Measurements from ENCODE around the gene LCOR. TPM values are rescaled to one million over a fixed set of nuclear protein-coding genes. Genes with fewer than 3 reads are reported as not detected.

The LCOR gene
- total RNA-seq, 4 donors from 2014 or later = 47.2 to 86.4 (median 60.0) TPM

DNA sequence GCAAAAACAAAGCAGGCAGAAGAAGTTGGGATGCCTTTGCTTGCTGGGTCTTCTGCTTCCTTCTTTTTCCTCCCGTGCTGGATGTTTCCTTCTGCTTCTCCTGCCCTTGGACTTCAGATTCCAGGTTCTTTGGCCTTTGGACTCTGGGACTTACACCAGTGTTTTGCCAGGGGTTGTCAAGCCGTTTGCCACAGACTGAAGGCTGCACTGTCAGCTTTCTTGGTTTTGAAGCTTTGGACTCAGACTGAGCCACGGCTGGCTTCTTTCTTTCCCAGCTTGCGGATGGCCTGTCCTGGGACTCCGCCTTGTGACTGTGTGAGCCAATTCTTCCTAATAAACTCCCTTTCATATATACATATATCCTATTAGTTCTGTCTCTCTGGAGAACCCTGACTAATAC is 11.3 kb upstream of the LCOR start:
- Histone ChIP-seq H3K36me3 (no peaks in the 10 kb centered on the region), H3K27me3 (no peaks in the 10 kb centered on the region), H3K4me3 (no peak overlapping the region), H3K27ac (no peak overlapping the region), H3K4me1 (no peaks in the 10 kb centered on the region), H3K9me3 (no peaks in the 10 kb centered on the region)
- 63 to 95% methylated on average over 3 to 5 of the region's 5 CpGs for WGBS, 2 donors (ENCODE audit: low coverage in 1 of 2)
- no peak for DNase-seq
- no peak for TF ChIP-seq POLR2A (IDR thresholded peaks at IDR 0.05)
- TF ChIP-seq POLR2AphosphoS5 (IDR thresholded peaks at IDR 0.05) = no peak
- TF ChIP-seq CTCF (IDR thresholded peaks at IDR 0.05) = no peak
- no peak for TF ChIP-seq EP300 (IDR thresholded peaks at IDR 0.05; ENCODE audit: low read depth)
- intact Hi-C loops (cut with DNase I; ENCODE audit: low total_unique reads) (no loop called here), in situ Hi-C loops (cut with MboI; ENCODE audit: low pct_ligation_motif_present in 1 of 4, low pct_unique_long_range_greater_than_20kb in 1 of 4, low sequenced_read_pairs in 3 of 4) (loop anchor here in 2 of 4 donors (5.0 to 10.0 kb wide), 2 partner anchors 48 to 56 kb away; no protein-coding TSS in a partner anchor)

GRCh38 chr10:96826438-96826837 is 5.7 kb upstream of the LCOR start:
- intact Hi-C loops (cut with DNase I; ENCODE audit: low total_unique reads) = no loop called here
- no peak for TF ChIP-seq EP300 (IDR thresholded peaks at IDR 0.05; ENCODE audit: low read depth)
- TF ChIP-seq POLR2A (IDR thresholded peaks at IDR 0.05) = no peak
- no peak for TF ChIP-seq POLR2AphosphoS5 (IDR thresholded peaks at IDR 0.05)
- TF ChIP-seq CTCF (IDR thresholded peaks at IDR 0.05) = no peak
- WGBS, 2 donors (ENCODE audit: low coverage in 1 of 2) = 89% methylated on average over 1 of the region's 1 CpG; no CpG with 5 or more reads in 1 of the 2 donors
- in situ Hi-C loops (cut with MboI; ENCODE audit: low pct_ligation_motif_present in 1 of 4, low pct_unique_long_range_greater_than_20kb in 1 of 4, low sequenced_read_pairs in 3 of 4) = loop anchor here in 1 of 4 donors (10.0 to 25.0 kb wide), 2 partner anchors 62 to 189 kb away; no protein-coding TSS in a partner anchor
- DNase-seq = no peak
- no peak overlapping the region for H3K4me3 ChIP-seq
- H3K9me3 ChIP-seq = no peaks in the 10 kb centered on the region
- H3K4me1 ChIP-seq = peaks cover 0 to 11% (median 8%) of the 10 kb centered on the region in 4 donors
- no peak overlapping the region for H3K27ac ChIP-seq
- H3K27me3 ChIP-seq = no peaks in the 10 kb centered on the region
- no peaks in the 10 kb centered on the region for H3K36me3 ChIP-seq

DNA sequence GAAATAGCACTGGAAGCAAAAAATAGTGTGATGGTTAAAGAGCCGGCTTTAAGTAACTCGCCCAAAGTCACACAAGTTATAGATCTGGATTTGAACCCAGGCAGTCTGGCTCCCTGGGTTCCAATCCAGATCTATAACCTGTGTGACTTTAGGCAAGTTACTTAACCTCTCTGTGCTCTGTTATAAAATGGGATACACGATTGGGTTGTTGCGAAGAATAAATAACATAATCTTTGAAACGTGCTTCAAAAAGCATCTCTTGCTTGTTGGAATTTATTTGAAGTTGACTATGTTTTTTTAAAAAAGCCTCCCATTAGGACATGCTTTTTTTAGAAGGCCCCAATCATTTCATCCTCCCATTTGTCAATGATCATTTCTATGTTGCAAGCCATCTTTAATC is 3.5 kb upstream of the LCOR start:
- peaks cover 0 to 14% (median 10%) of the 10 kb centered on the region in 4 donors for H3K4me1 ChIP-seq
- intact Hi-C loops (cut with DNase I; ENCODE audit: low total_unique reads) (no loop called here), in situ Hi-C loops (cut with MboI; ENCODE audit: low pct_ligation_motif_present in 1 of 4, low pct_unique_long_range_greater_than_20kb in 1 of 4, low sequenced_read_pairs in 3 of 4) (loop anchor here in 1 of 4 donors (10.0 to 25.0 kb wide), 2 partner anchors 64 to 191 kb away; no protein-coding TSS in a partner anchor)
- TF ChIP-seq POLR2AphosphoS5 (IDR thresholded peaks at IDR 0.05) = no peak
- TF ChIP-seq CTCF (IDR thresholded peaks at IDR 0.05) = no peak
- TF ChIP-seq EP300 (IDR thresholded peaks at IDR 0.05; ENCODE audit: low read depth) = no peak
- no peak for TF ChIP-seq POLR2A (IDR thresholded peaks at IDR 0.05)
- no peak overlapping the region for H3K27ac ChIP-seq
- DNase-seq = no peak
- no peaks in the 10 kb centered on the region for H3K9me3 ChIP-seq
- WGBS, 2 donors (ENCODE audit: low coverage in 1 of 2) = 92 to 96% methylated on average over 5 of the region's 5 CpGs
- H3K27me3 ChIP-seq = no peaks in the 10 kb centered on the region
- no peaks in the 10 kb centered on the region for H3K36me3 ChIP-seq
- no peak overlapping the region for H3K4me3 ChIP-seq

GRCh38 chr10:96829029-96829773 is 2.9 kb upstream of the LCOR start:
- no peaks in the 10 kb centered on the region for H3K9me3 ChIP-seq
- no peak for TF ChIP-seq EP300 (IDR thresholded peaks at IDR 0.05; ENCODE audit: low read depth)
- no peak for TF ChIP-seq CTCF (IDR thresholded peaks at IDR 0.05)
- TF ChIP-seq POLR2A (IDR thresholded peaks at IDR 0.05) = no peak
- no peak for TF ChIP-seq POLR2AphosphoS5 (IDR thresholded peaks at IDR 0.05)
- no peaks in the 10 kb centered on the region for H3K36me3 ChIP-seq
- peaks cover 3 to 20% (median 16%) of the 10 kb centered on the region in 4 donors for H3K4me1 ChIP-seq
- in situ Hi-C loops (cut with MboI; ENCODE audit: low pct_ligation_motif_present in 1 of 4, low pct_unique_long_range_greater_than_20kb in 1 of 4, low sequenced_read_pairs in 3 of 4) = loop anchor here in 1 of 4 donors (10.0 to 25.0 kb wide), 2 partner anchors 64 to 192 kb away; no protein-coding TSS in a partner anchor
- H3K27me3 ChIP-seq = no peaks in the 10 kb centered on the region
- H3K27ac ChIP-seq = no peak overlapping the region
- no peak overlapping the region for H3K4me3 ChIP-seq
- WGBS, 2 donors (ENCODE audit: low coverage in 1 of 2) = 82 to 86% methylated on average over 4 to 5 of the region's 5 CpGs
- no peak for DNase-seq
- intact Hi-C loops (cut with DNase I; ENCODE audit: low total_unique reads) = no loop called here
